Right renal cortex interstitium (tissue), 3 donors: ENCODE measurements around the gene CISH. TPM values are rescaled to one million over a fixed set of nuclear protein-coding genes. Genes with fewer than 3 reads are reported as not detected.
A peak's percentile ranks its signal among the peaks of the same experiment; 100 is the strongest.

ENCODE experiments used
- DNase-seq, 3 donors: peaks; one replicate each; pipeline ENCODE4 v3.0.0-alpha.2; 2013; ENCODE audit warnings: low read depth in 3 of 3, low spot score in 2 of 3
- polyA plus RNA-seq, 3 donors: library from polyadenylated mRNA; unstranded; fragments of 120-200 nt; gene quantifications; one replicate each; pipeline ENCODE4 v1.2.1, GENCODE V29; 2013; ENCODE audit not compliant: insufficient read length in 3 of 3

Gene CISH
- polyA plus RNA-seq, 3 donors: 27.9 to 33.9 (median 31.8) TPM

DNA sequence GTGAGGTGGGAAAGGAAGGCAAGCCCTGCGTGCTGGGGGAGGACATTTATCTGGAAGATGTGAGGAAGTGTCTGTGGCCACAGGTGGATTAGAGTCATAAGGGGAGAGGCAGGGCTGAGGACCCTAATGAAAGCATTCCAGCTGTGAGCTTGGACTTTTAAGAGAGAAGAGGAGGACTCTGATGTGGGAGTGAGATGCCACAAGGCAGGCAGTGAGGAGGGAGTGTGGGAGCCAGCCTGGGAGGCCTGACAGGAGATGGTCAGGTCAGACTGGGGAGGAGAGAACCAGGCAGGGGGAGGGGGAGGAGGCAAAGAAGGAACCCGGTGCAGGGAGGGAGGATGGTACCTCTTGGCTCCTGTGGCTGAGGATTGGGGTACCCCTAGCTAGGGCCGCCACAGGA is 26.4 kb upstream of the CISH start:
- DNase-seq: no peak

DNA sequence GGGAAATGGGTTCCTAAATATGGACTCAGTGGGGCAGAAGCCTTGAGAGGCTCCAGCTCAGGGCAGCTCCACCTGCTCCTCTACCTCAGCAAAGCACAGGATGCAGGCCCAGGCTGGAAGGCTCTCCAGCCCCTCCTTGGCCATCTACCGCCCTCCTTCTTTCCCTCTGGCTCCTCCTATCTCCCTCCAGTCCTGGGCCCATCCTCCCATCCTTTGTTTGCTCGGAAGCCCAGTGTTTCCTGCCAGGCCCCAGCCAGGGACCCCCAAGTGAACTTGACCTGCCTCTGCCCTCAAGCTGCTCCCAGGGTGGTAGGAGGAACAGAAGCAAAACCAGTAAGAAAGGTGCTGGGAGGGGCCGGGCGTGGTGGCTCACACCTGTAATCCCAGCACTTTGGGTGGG is 25.4 kb upstream of the CISH start:
- DNase-seq: no peak

DNA sequence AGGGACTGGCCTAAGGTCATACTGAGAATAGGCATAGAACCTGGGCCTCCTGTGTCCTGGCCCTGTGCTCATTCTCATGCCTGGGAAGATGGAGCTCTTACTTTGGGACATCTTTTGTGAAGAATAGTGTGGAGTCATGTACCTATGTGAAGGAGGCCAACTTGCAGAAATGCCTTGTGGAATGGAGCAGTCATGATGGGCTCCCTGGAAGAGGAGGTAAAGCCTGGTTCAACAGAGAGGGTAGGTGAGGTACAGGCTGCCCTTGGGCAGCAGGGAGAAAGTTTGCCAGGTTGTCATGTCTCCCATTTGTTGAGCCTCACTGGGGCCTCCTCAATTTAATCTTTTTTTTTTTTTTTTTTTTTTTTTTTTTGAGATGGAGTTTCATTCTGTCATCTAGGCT is 23.5 kb upstream of the CISH start:
- no peak for DNase-seq

DNA sequence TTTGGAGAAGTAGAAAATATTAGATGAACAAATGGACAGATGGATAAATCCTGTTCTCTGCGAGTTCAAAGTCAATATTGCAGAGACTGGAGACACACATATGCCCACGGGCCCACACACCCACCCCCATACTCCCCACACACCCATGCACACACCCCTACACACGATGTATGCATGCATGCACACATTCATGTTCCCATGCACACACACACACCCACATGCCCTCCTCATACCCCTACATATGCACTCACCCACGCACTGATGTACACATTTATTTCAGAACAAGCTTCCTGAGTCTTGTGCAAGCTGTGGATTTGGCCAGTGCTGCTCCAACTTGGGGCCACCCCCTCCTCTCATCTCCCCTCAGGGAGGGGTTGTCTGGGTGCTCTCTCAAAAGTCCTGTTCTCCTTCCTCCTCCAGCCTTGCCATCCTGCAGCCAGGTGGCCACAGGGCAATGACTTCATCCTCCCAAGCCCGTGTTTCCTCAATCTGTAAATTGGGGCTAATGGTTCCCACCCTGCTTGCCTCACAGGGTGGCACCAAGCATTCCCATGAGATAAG is 21.7 kb upstream of the CISH start:
- DNase-seq: no peak

DNA sequence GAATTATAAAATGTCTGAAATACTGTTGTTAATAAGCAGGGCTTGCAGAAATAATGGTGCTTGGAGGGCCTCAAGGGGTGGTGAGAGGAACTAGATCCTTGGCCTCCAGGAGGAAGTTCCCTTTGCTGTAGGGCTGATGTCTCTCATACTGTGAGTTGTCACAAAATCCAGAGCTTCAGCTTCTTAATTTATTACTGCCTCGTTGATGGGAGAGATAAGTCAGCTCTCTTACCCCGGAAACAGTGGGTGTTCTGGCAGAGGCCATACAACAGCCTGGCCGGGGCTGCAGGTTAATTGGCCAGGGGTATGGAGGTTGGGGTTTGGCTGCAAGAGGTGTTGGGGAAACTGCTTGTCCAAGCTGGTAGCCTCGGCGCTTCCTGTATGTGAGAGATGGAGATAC is 20.9 kb upstream of the CISH start:
- DNase-seq: no peak

DNA sequence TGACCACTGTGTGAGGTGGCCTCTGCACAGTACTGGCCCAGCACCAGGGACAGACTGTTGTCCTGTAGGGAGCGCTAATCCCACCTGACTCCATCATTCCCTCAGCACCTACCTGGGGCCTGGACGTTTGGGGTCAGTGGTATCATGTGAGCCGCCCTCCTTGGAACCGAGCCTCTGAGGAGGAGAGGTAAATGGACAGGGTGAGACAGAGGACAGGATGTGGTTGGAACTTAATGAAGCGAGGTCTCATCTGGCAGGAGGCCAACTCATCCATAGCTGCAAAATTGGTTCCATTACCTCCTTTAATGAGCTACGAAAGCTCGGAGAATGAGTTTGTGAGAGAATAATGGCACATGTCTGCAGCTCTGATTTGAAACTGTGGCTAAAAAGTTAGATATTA is 19.3 kb upstream of the CISH start:
- no peak for DNase-seq

DNA sequence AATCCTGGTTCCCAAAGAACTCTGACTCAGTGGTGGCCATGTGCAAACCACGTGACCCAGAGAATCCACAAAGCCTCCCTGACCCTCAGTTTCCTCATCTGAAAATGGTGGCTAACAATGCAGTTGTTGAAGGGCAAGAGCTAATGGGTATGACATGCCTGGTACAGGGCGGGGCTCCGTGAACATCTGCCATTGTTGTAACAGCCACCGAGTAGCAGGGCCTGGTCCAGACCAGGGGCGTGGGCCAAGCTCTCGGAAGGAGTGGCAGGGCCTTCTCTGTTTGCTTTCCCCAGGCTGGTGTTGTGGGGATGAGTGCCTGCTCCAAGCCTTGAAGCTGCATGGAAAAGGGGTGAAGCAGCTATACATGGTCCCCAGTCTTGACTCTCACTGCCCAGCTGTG is 18.8 kb upstream of the CISH start:
- no peak for DNase-seq

DNA sequence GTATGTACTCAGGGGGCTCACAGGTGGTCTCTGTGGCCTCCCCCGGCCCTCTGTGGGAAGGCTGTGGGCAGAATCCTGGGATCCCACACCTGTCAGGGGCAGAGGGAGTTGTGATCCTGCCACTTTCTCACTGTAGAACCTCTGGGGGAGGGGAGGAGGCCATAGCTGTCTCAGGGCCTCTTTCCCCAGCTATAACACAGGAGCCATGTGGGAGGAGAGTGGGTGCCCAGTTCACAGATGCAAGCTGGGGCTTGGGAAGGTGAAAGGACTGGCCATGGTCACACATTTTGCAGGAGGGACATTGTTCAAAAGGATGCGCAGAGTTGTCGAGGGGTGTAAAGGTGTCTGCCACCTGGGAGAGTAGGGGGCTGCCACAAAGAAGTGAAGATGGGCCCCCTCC is 17.0 kb upstream of the CISH start:
- no peak for DNase-seq

DNA sequence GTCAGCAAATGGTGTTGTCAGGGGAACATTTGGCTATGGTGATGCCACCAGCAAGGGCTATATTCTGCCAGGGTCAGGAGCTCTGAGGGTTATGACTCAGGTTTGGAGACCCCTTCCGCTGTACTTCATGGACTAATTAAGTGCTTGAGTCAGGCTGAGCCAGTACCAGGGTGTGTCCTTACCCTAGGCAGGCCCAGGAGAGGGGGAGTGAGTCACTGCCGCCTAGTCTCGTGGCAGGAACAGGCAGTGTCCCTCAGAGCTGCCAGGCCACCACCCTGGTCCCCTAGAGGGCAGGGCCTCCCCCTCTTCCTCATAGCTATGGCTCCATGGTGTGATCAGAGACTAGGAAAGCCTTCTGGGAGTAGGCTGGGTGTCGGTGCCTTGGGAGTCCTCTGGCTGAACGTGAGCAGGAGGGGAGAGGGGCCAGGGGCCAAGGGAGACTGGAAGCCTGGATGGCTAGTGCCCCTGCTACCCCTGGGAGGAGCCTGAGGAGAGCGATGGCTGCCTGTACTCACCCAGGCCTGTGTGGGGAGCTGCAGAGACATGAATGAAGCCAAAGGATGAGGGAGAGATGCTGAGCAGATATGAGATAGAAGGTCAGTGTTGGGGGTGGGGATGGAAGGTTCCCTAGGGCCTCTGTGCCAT is 16.0 kb upstream of the CISH start:
- no peak for DNase-seq

DNA sequence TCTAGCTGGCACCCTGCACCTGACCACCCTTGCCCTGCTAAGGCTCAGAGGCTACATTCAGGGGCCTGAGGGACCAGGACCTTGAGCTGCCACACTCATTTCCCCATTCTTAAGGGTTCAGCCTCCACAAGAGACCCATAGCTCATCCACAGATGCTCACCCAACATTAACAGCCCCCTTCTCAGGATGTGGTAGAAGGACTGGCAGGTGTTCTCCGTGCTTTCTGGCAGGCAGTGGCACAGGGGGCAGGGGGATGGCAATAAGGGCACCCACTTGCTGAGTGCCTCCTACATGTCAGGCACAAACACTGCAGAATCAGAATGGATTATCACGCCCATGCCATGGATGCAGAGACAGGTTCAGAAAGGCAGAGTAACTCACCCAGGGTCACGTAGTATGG is 14.8 kb upstream of the CISH start:
- no peak for DNase-seq

DNA sequence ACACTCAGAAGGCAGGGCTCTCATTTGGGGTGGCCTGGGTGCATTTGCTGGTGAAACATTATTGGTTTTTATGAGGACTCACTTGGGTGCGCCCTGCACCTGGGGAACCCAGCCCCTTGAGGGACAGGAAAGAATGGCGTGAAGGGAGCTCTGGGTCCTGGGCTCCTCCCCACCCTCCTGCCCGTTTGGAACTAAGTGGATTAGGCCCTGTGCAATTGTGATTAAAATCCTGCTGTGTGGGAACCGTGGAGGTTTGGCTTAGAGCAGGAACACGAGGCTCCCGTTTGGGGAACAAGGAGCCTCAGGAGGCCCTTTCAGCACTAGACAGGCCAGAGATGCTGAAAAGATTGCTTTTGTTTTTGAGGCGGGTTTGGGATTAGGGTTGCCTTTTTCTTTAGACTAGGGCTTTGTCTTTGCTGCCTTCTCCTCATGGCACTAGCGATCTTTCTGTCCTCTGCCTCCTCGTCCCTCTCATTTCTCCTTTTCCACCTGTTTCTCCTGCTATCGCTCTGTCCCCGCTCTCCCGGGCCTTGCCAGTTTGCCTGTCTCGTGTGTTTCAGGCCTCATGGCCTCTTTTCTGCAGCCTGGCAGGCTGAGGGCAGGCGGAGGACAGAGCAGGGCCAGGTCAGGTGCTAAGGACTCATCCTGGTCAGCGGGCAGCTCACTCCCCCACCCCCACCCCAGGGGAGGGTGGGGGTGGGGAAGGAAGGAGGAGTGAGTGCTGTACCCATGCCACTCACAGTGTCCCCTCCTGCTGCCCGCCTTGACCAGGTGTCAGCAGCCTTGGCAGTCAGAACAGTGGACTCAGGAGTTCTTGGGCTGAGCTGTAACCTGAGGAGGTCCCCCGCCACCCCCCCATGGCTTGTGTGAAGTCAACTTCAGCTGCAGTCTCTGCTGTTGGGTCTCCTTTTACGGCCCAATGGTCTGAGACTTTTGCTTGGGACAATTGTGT is 13.9 kb upstream of the CISH start:
- DNase-seq: no peak

DNA sequence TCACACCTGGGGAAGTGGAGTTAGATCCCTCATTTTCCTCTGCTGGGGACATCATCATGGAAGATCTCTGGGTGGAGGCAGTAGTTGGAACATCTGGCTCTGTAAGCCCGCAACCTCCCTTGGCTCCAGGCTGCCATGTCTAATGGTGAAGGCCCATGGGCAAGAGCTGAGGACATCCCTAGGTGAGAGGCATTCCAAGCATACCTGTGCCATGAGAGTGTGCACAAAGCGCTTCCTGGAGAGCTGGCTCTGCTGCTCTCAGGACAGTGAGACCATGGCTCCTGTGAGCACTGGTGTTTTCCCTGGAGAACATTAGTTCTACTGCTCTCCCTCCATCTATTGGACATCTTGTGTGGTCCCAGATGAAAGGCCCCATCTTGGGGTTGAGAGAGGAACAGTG is 13.1 kb upstream of the CISH start:
- no peak for DNase-seq

DNA sequence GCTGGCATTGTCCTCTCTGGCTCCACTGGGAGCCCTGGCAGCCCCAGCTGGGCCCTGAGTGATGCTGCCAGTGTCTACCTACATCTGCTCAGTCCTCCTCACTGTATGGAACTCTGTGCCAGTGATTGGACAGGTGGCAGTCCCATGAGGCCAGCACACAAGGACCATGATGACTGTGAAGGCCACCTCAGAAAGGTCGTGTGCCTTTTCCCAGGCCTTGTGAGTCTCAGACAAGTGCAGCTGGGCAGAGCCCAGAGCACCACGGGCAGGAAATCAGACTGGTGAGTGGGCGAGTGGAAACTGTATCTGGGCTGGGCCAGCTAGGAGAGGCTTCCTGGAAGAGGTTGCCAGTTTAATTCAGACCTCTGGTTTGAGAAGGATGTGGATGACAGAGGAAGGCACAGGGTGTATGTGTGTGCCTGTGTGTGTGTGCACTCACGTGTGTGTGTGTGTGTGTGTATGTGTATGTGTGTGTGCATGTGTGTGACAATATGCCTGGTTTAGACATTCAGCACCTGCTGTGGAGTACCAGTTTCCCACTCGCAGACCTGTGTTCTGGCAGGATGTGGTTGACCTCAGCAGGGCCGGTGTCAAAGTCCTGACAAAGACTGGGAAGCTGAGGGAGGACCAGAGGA is 12.4 kb upstream of the CISH start:
- DNase-seq: no peak

DNA sequence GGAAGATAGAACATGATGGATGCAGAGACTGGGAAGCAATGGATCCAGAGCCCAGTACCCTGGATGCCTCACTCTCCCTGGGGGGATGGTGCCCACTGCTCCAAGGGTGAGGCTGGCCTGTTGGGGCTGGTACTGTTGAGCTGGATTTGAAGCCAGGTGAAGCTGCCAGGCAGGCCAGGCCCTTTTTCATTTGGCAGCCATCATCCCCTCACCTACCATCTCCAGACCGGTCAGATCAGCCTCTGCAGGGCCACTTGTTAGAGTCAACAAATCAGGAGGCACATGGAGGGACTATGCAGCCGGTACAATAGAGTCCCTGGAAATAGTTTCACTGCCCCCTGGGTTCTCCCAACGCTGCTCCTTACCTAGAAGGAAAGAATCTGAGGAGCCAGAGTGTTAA is 11.3 kb upstream of the CISH start:
- DNase-seq: no peak

DNA sequence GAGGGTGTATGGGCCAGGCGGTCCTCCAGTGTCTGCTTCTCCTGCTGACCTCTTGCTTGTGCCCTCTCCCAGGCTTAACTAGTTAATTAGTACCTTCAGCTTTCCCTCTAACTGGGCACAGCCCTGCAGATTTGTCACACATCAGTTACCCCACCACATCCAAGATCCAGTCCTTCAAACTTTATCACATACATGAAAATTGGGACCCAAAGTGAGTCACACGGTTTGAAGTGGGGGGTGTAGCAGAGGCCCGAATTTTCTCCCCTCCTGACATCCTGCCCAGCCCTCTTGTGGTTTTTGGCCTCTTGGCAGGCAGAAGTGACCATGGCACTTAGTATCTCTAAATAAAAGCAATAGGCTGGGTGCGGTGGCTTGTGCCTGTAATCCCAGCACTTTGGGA is 9.2 kb upstream of the CISH start:
- no peak for DNase-seq

DNA sequence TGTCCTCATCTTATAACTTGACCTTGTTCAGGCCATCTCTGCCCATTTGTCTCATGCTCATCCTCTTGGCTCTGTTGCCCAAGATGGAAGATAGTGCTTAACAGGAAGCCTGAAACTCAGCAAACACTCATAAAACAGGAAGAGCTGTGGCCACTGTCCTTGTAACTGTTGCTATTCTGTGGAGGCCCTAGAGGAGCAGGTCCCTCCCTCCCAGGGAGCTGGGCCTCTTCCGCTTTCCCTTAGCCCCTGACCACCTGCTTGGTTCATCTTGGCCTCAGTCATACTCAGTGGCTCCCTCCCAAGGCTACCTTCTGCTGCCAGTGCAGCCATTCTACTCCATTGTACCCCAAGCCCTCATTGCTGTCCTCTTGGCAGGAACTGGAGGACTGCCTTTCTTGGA is 8.8 kb upstream of the CISH start:
- no peak for DNase-seq

DNA sequence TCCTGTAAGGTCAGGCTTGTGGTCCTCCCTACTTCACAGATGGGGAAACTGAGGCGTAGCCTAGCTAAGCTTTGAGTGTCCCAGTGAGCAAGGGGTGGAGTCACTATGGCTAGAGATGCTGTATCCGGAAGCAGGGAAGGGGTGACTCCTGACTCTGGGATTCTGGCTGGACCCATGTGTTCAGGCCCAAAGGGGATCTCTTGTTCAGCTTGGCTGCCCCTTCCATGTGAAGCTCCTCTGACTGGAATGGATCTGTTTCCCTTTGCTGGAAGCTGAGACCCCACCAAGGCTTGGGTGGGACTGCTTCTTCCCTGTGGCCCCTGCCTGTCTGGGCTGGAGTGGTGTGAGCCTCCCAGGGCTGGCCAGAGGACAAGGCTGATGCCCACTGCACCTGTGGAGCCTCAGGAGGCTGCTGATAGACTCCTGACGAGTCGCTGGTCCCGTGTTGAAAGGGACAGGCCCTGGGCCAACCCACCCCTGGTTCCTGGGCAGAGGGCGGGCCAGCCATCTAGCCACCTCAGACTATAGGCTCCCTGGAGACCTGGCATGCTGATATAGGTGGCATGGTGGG is 6.4 kb upstream of the CISH start:
- DNase-seq: no peak

DNA sequence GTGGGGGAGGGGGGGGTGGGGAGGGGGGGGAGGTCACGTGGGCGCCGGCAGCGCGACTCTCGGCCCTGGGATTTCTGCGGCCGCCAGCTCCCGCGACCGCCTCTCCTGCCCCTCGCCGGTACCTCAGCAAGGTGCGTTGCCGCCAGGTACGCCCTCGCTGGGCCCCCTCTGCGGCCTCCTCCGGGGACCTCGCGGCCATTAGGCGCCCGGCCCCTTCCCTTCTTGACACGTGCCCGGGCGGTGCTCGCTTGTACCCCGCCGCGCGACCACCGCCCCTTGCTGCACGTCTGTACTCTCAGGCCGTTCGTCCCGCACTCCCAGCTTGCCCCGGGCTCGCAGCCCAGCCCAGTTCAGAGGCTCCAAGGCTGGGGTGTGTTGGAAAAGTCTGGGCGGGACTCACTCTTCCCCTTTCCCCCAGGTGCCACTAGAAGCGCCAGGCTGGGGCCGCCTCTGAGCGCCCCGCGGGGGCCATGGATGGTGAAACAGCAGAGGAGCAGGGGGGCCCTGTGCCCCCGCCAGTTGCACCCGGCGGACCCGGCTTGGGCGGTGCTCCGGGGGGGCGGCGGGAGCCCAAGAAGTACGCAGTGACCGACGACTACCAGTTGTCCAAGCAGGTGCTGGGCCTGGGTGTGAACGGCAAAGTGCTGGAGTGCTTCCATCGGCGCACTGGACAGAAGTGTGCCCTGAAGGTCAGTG is 5.7 kb upstream of the CISH start, which contains the start of gene MAPKAPK3:
Gene MAPKAPK3, plus strand, starts transcription at position 56 of the 696 bp plus-strand sequence. Its CDS starts 415 bp downstream, at position 471.
- DNase-seq: no peak

DNA sequence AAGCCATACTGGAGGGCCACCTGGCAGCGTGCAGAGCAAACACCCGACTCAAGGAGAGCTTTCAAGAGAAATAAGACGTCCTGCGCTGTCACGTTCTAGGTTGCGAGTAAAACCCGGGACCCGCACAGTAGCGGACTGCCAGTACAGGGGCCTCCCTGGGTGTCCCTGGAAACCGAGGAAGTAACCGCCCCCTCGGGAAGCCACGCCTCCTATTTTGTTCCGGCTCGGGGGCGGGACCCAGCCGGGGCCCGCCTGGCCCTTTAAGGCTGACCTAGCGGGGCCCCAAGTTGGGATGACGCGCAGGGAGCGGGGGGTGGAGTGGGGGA is 5.2 kb upstream of the CISH start:
- peak in 2 of 3 donors; percentile 81 to 82 for DNase-seq

DNA sequence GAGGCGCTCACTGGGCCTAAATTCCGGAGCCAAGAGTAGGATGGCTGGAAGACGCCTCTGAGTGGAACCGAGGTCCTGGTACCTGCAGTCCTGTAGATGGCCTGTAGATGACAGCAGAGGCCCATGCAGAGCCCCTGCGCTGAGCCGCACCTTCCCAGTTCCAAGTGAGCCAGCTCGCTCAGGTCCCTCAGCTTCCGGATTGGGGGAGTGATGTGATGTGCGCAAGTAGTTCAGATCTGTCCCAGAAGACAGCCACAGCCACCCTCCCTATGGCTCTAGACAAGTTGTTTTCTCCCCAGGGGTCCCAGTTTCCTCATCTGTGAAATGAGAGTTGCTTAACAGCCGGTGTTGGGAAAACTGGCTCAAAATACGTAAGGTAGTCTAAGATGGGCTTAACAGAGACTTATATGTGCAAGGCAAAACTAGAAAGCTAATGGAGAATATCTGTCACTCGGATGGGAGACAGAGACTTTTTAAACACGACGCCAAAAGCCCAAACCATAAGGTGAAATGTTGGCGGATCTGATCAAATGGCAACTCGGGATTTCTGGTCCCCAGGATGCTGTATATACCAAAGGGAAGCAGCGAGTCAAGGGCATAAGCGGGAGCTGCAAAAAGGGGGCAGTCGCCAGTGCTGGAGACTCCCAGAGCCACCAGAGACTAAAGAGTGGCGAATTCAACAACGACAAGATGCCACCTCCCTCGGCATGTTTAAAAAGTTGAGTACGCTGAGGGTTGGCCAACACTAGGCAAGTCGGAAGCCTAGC is 4.6 kb upstream of the CISH start:
- DNase-seq: peak in 1 of 3 donors; percentile 64
